ENCODE data around the gene ATP10A.

The ATP10A gene

DNA sequence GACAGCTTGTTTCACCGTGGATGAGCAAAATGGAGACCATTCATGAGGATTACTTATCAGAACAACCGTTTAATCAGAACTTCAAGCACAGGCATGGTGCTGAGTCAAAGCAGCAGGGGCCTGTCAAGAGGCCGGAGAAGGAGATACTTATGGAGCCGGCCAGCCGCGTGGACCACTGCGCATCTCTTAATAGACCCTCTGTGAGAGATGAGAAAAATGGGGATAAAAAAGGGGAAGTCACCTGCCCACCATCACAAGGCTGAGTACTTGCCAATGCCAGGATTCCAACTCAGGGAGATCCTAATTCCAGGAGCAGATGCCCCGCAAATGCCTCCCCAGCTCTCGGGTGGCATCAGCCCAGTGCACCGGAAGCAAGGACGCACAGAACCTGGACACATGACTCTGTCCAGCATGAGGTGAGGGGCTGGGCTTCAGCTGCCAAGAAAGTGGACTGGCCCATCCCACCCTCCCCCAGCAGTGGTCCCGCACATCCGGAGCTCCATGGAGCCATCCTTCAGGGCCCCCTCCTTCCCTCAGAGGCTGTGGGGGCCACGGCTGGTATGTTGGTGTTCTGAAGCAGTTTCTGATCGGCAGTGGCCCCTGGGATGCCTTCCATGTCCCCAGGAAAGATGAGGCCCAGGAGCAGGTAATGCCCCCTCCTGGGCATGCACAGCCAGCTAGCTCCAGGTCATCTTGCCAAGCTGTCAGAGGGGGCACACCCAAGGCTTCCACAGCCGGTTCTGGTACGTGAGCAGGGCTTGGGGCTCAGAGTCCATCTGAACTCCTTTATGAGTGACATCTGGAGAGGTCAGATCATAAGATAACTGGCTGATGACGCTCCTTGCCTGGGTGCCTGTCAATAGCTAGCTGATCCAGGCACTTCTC, 143.8 kb downstream of the ATP10A start:
- DNase-seq (ENCODE audit: low read depth), result no peak

DNA sequence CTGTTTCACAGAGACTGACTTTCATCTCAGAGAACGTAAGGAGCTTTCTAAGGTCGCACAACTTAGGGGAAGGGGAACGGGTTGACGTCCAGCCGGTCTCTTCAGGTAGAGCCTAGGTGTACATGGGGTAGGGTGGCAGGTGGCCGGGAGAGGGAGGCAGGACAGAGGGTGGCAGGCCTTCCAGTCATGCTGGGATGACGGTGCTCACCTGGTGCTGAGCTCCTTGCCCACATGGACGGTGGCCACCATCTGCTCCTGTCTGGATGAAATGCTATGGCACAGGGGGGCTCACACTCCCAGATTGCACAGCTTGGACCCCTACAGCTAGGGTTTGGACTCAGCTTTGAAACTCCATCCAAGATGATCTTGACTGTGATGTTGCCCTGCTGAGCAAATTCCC, 144.5 kb downstream of the ATP10A start:
- DNase-seq (ENCODE audit: low read depth), result no peak

DNA sequence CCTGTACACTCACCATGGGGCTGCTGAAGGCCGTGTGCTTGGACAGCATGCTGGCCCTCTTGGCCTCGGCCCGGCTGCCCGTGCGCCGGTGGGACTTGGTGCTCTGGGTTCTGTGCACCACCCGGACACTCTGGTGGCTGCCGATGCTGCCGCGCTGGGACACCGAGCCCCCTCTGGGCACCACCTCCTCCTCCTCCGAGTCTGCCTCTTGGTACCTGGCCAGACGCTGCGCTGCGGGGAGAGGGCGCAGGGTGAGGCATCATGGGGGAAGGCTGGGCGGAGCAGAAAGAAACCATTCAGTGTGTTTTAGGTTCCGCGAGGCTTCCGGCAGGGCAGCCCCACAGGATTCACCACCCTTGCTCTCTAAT, 145.0 kb downstream of the ATP10A start:
- no peak for DNase-seq (ENCODE audit: low read depth)

DNA sequence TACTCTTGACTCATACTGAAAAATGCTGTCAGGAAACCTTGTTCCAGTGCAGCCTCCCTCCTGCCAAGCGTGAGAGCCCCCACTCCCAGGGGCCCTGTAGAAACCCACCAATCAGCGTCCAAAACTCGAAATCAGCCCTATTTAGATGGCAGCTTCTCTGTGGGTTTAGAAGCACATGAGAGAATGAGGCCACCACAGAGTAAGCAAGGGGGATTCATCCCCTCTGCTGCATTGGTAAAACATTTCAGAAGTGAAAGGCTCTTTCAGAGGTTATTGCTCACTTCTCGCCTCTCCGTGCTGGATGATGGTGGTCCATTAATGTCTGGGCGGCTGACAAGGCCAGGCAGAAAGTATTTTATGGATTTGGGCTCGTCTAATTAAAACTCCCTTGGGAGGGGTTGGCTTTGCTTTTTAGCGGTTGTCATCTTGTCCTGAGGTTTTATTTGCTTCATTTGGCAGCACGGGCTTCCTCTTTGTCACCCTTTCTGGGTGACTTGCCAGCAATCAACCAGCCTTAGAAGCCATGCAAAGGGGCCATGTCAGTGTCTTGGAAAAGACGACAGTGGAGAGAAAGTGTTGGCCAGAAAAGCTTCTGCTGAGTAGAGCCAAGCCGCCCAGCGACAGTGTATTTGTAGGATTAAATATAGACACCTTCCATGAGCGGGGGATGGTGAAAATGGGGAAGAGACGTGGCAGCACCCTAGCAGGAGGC, 145.5 kb downstream of the ATP10A start:
- no peak for DNase-seq (ENCODE audit: low read depth)

DNA sequence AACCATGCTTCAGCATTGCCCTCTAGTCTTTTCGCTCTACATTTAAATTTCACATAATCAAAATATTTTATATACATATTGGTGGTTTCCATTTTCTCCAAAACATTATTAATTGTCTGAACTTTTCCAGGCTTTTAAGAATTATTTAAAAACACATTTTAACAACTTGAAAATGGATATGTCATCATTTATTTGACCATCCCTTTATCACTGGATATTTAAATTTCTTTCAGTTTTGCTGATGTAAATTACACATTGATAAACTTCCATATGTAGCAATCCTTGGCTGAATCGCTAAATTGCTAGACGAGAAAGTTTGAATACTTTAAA, 146.0 kb downstream of the ATP10A start:
- DNase-seq (ENCODE audit: low read depth), result no peak

DNA sequence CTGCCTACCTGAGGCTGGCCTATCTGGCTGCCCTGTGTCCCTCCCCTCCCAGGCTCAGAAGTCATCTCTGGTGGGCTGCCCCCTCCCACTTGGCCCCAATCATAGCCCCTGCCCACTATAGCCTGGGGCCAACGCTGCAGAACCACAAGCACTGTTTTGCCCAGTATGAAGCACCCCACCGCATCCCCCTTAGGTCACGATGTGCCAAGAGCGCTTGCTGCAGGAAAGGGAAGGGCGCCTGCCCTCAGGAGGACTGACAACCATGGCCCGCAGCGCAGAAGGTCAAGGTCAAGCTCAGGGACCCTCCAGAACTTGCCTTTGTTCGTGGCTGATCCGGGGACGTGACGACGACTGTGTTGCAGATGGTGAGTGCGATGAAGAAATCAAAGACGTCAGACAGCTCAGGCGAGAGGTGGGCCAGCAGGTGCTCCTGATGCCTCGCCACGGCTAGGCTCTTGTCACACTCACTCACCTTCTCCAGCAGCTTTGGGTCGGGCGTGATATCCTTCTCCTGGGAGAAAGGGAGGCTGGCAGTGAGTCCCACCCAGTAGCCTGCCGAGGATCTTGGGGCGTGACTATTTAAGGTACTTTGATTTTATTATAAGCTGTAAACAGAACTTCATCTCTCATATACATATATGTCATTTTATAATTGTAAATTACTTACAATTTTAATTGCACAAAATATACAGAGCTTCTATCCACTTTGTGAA, 146.6 kb downstream of the ATP10A start:
- DNase-seq (ENCODE audit: low read depth), result no peak

DNA sequence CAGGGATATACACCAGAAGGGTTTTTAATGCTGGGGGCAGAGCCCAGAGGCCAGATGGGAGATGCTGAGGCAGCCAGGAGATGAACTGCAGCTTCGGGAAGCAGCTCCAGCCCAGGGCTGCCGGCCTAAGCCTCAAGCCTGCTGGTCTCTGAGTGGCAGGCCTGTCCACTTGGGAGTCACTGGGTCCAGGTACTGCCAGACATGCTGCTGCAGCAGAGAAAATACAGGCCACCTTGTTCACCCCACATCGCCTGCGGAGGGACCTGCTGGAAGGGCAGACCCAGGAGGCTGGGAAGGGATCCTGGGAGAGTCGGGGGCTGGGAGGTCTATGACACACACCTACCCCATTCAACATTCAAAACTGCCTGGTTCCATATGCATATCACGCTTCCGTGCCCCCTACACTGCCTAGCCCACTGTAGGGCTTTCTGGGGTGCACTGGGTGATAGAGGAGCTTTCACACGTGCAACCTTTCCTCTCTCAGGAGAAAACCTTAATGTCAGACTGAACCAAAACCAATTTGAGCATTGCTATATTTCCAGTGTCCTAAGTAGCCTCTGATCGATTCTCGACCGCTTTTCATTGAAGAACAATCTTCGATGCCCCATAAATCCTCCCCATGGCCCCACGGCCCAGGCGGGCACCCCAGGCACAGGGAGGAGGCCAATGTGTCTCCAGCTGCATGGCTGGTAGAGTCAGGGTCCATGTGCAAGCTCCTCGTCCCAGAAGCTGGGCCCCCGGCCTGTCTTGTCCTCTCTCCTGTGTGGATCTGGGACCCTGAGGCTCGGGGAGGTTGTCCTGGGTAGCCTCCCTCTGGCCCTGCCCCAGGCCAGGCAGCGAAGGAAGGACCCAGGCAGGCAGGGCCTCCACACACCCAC, 147.4 kb downstream of the ATP10A start:
- no peak for DNase-seq (ENCODE audit: low read depth)

DNA sequence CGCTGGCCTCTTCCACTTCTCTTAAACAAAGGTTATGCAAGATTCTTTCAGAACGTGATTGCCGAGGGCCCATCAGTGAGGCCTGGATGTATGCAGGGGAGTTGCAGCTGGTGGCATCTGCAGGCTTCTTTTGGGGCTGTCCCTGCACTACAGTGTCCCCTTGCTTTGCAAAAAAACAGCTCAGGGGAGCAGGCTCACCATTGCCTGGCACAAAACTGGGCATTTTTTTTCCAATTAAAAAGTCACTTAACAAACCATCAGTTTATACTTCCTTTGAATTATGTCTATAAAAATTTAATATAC, 148.6 kb downstream of the ATP10A start:
- DNase-seq (ENCODE audit: low read depth), result no peak

DNA sequence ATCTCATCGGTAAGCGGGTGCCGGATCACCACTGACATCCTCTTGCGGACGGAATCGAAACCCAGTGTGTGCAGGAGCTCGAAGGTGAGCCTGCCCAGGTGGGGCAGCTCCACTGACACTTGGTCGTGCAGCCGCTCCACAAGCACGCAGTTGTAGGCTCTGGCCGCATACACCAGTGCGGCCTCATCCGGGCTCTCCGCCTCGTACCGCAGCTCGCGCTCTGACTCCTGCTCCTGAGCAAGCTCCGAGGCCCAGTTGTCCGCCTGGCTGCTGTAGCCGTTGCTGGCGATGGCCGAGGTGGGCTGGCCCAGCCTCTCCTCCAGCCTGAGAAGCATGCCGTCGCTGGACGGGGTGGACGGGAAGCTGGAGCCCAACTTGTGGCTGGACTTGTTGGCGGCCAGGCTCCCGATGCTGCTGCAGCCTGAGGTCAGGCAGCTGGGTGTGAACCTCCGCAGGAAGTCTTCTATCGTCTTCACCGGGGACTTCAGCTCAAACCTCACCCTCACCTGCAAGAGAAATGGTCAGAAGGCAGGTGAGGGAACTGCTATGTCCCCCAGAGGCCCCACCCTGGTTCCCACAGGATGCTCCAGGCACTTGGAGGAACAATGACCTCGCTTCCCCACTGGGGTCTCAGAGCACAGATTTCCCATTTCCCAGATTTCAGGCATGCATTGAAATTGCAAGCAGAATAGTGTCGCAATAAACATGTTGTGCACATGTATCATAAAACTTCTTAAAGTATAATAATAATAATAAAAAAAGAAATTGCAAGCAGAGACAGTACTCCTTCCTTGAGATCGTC, 149.2 kb downstream of the ATP10A start:
- DNase-seq (ENCODE audit: low read depth), result no peak

DNA sequence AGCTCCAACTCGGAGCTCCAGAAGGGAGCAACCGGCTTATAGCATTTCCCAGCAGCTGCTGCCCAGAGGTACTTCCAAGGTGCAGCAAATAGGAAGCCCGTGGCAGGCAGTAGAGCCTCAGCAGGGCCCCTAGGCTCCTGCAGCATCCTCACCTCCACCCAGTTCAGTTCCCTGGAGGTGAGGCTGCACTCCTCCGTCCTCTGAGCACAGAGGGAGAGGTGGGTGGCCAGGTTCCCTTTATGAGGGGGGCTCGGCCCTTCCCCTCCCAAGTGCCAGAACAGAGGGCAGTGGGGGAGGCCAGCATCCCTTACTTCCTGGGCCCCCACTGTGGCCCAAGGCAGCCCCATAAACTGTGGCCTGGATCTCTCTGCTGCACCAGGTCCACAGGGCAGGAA, 150.2 kb downstream of the ATP10A start:
- DNase-seq (ENCODE audit: low read depth), result no peak

DNA sequence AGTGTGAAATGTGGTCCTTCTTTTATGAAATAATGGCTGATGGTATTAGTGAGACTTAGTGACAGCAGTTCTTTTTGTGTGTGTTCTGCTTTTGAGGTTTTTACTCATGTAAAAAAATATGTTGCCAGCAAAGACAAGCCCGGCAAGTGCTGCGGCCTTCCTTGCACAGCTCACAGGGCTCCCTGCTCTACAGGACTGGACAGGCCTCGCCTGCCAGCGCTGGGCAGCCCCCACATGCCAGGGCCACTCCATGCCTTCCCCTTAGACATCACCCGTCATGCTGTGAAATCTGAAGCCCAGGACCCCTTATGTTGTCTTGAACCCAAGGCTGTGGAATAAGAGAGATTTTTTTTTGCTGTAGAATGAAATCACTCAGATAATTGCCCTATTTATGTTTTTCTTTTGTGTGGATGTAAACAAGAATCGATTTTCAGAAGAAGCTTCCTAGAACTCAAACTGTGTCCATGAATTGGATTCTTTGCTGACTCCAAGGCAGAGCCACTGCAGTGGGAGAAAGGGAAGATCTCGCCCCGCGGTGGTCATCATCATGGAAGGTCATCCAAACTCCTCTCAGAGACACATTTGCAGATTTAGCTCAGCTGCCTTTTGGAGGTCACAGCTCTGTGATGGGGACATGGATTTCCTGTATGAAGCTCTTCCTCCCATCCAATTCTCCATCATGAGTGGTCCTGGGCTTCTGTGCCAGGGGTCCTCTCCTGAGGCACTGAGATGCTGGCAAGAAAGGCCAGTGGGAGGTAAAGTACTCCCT, 150.8 kb downstream of the ATP10A start:
- DNase-seq (ENCODE audit: low read depth), result no peak

DNA sequence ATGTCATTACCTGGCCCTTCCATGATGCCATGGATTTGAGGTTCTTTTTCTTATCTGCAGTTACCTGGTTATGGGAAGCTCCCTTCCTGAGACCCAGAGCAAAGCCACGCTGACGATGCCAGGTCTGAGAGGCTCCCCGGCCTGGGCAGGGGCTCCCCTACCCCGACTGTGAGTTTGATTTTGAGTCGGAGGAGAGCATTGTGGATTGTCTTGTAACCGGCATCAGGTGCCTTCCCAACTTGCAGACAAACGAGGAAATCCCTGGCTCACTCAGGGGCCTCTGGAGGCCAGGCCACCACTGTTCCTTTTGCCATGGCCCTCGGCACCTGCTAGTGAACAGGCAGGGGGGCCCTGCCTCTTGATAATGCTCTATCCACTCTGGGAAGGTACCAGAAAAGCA, 151.4 kb downstream of the ATP10A start:
- DNase-seq (ENCODE audit: low read depth), result no peak

DNA sequence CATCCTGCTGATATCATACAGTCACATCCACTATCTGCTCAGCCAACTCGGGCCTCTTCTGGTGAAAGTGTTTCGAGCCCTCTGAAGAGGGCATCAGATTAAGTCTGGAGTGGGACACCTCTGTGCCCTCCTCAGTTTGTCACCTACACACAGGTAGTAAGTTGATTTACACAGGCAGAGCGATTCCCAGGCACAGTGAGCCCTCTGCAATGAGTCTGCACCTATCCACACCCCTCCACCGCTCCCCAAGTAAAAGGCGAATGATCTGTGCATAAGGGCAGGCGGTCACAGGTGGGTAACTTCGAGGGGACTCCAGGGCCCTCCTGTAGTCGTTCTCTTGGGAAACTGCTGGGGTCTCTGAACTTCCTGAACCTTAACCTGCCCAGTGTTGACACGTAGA, 152.0 kb downstream of the ATP10A start:
- DNase-seq (ENCODE audit: low read depth), result no peak

DNA sequence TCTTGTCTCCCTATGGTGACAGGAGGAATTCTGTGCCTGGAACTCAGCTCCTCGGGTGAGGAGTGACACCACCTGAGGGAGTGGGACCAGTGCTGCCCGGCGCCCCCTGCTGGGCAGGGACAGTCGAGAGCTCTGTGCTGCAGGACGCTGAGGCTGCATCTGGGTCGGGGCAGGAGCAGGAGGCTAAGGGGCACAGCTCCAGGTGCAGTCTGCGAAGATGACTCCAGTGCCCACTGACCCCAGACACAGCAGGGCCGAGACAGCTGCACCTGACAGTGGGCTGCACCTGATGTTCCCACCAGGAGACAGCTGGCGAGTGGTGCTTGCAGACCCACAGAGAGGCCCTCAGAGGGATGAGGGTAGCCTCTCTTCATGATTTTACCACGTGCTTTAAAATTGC, 152.9 kb downstream of the ATP10A start:
- DNase-seq (ENCODE audit: low read depth), result peak; percentile 15

DNA sequence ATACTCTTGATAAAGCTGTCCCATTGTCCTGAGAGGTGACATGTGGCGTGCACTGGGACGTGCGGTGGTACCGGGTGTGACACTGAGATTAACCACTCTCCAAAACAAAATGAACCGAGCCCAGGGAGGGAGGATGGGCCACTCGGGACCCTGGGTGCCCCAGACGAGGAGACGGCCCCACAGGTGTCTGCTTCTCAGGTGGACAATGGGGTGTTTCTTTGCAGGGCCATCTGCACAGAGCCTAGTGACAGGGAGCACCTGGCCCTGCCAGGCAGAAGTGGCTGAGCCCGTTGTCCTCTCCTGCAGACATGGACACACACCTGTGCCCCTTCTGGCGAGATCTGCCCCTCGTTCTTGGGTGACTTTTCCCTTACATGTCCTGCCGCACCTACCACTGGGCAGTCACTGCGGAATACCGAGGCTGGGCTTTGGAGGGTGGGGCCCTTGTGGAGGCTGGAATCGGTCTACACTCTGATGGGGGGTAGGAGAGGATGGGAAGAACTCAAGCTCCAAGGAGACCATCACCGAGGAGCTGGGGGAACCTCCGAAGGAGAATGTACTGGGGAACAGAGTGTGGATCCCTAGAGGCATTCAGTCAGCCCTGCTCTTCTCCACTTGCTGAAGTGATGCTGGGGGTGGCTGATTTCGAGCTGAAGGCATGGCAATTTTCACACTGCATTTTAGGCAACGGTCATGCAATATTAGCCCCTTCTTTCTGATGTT, 153.5 kb downstream of the ATP10A start:
- no peak for DNase-seq (ENCODE audit: low read depth)

DNA sequence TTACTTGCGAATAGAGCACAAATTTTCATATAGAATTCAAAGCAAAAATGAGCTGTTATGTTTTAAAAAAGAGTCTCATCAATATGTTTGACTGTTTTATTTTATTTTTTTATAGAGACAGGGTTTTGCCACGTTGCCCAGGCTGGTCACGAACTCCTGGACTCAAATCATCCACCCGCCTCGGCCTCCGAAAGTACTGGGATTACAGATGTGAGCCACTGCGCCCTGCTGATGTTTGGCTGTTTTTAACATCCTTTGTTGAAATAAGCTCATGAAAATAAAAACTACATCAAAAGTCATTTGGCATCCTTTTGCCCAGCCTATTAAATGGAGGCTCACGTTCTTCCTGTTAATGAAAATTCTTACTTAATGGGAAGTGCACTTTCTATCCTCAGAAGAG, 154.7 kb downstream of the ATP10A start:
- no peak for DNase-seq (ENCODE audit: low read depth)

DNA sequence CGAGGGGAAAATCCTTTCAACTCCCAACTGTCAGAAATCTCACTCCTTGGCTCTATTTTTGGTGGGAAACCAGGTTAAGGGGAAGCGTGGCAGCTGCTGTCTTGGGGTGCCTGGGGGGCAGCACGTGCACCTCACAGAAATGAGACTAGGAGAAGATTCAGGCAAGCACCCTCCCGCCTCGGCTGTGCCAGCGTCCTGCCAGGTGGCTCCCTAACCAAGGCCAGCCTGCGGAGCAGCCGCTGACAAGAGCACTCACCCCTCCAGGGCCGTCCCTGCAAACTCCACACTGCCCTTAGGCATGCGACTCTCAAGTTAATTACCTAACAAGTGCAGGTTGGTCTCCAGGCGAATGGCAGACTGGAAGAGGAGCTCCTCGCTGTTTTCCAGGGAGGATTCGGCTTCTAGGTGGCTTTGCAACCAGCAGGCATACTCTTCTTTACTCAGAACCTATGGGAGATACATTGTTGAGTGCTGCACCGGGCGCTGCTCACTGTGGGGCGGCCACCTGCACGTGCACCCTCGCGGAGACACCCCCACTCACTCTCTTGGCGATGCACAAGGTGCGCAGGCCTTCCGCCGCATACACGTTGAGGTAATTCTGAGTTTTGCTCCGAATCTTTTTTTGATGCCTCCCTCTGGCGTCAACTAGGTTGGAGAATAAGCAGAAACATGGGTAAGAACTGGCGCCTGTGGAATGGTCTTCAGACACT, 155.3 kb downstream of the ATP10A start:
- no peak for DNase-seq (ENCODE audit: low read depth)

DNA sequence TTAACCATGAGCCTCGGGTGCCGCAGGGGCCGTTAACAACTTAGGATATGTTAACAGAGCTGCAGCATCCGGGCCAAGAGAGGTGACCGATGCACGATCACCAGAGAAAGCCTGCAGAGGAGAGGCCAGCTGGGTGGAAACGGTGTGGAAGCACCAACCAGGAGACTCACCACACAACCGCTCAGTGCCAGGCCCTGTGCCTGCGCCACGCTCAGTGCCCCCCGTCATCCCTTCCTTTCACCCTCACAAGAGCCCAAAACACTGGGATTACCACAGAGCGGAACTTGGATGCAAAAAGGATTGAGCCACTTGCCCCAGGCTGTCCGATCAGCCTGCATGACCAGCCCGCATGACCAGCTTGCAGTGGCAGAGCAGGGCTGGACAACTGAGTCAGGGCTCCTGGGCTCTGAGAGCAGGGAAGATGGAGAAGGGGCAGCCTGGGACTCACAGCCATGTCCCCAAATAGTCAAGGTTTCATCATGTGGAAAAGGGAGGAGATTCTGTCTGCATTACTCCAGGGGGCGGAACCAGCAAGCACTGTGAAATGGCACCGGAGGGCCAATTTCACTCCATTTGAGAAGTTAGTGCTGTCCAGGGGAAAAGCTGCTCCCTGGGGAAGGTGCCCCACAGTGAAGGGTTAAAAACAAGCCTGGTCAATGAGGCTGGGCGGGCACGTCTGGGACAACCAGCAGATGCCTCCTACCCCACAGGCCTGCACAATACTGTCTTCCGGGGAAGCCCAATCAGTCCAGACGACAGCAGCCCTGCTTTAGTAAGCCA, 156.8 kb downstream of the ATP10A start:
- DNase-seq (ENCODE audit: low read depth), result no peak

All from activated gamma-delta T cell treated with anti-CD3 and anti-CD28 coated beads, Interleukin-2, amount 50 U/mL, for 16 hours (primary cell).